Ovary (tissue), 3 donors: ENCODE results near the gene CHCHD6.

Experiments
- CTCF ChIP-seq, 3 donors: fragments of 450-650 bp in 2 of 3; fragments of 200-600 bp in 1 of 3; IDR thresholded peaks; one replicate each; pipeline versions ENCODE4 v1.5.1 to v1.8.0; 2016 to 2022; ENCODE audit warnings: antibody characterized with exemption in 3 of 3, mild to moderate bottlenecking in 1 of 3
- EP300 ChIP-seq: sonication (generic); formaldehyde crosslinking; IDR thresholded peaks from one replicate; pipeline ENCODE4 v1.6.1; 2017; ENCODE audit warnings: antibody characterized with exemption
- POLR2A ChIP-seq: fragments of 450-650 bp; IDR thresholded peaks from one replicate; pipeline ENCODE4 v1.6.1; 2017; ENCODE audit warnings: antibody characterized with exemption, mild to moderate bottlenecking, moderate library complexity
- donor health status: DM: no; HTN: no; CAD: no.

- no peak for TF ChIP-seq CTCF (IDR thresholded peaks at IDR 0.05)
- TF ChIP-seq EP300, result no peak
- no peak for TF ChIP-seq POLR2A
These were observed 35.3 kb upstream of the CHCHD6 start for GRCh38 chr3:126668450-126669401.
